Nephron progenitor cell (in vitro differentiated cells): ENCODE results near the gene GDA.

ENCODE experiments used
- DNase-seq: peaks from one replicate; pipeline ENCODE4 v3.0.0; 2021
- H3K27ac Mint-ChIP-seq: 2 replicates; pipeline ENCODE4 v1.8.0; 2021; ENCODE audit warnings: mild to moderate bottlenecking, moderate library complexity, mixed read lengths
- H3K27me3 Mint-ChIP-seq: 2 replicates; pipeline ENCODE4 v1.8.0; 2021; ENCODE audit warnings: mild to moderate bottlenecking, low read depth, mixed read lengths; ENCODE audit not compliant: poor library complexity
- H3K36me3 Mint-ChIP-seq: 2 replicates; pipeline ENCODE4 v1.8.0; 2021; ENCODE audit warnings: low read depth, mixed read lengths
- H3K4me1 Mint-ChIP-seq: 2 replicates; pipeline ENCODE4 v1.8.0; 2021; ENCODE audit warnings: mixed read lengths
- H3K4me3 Mint-ChIP-seq: 2 replicates; pipeline ENCODE4 v1.8.0; 2021; ENCODE audit warnings: mild to moderate bottlenecking, moderate library complexity, mixed read lengths
- H3K9me3 Mint-ChIP-seq: 2 replicates; pipeline ENCODE4 v1.8.0; 2021; ENCODE audit warnings: mild to moderate bottlenecking, moderate library complexity, mixed read lengths
- TF ChIP-seq, protein P1 (sequence below): fragments of 200-600 bp; sonication (generic); IDR thresholded peaks from 2 replicates; pipeline ENCODE4 v1.5.0; 2021; ENCODE audit warnings: antibody characterized with exemption

GDA gene

DNA sequence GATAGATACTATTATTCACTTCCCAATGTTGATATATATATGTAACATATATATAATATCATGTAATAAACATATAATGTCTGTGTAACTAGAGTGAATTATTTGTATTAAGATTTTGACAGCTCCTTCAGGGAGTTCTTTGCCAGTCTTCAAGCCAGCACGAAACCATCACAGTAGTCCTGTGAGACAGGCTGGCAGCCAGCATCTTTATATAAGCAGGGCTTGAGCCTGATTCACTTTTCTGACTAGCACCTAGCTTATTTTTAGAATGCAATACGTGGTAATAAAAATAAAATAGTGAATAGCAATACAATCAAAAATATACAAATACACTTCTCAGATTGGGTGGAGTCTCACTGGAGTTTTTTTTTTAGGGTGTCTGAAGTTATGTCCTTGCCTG, 20.7 kb upstream of the GDA start:
- TF ChIP-seq, protein P1, sequence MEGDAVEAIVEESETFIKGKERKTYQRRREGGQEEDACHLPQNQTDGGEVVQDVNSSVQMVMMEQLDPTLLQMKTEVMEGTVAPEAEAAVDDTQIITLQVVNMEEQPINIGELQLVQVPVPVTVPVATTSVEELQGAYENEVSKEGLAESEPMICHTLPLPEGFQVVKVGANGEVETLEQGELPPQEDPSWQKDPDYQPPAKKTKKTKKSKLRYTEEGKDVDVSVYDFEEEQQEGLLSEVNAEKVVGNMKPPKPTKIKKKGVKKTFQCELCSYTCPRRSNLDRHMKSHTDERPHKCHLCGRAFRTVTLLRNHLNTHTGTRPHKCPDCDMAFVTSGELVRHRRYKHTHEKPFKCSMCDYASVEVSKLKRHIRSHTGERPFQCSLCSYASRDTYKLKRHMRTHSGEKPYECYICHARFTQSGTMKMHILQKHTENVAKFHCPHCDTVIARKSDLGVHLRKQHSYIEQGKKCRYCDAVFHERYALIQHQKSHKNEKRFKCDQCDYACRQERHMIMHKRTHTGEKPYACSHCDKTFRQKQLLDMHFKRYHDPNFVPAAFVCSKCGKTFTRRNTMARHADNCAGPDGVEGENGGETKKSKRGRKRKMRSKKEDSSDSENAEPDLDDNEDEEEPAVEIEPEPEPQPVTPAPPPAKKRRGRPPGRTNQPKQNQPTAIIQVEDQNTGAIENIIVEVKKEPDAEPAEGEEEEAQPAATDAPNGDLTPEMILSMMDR: no peak
- Mint-ChIP-seq H3K4me1 (no peaks in the 10 kb centered on the region), H3K9me3 (no peaks in the 10 kb centered on the region), H3K36me3 (no peaks in the 10 kb centered on the region), H3K27me3 (no peaks in the 10 kb centered on the region), H3K27ac (no peak overlapping the region), H3K4me3 (no peak overlapping the region)
- DNase-seq: no peak

DNA sequence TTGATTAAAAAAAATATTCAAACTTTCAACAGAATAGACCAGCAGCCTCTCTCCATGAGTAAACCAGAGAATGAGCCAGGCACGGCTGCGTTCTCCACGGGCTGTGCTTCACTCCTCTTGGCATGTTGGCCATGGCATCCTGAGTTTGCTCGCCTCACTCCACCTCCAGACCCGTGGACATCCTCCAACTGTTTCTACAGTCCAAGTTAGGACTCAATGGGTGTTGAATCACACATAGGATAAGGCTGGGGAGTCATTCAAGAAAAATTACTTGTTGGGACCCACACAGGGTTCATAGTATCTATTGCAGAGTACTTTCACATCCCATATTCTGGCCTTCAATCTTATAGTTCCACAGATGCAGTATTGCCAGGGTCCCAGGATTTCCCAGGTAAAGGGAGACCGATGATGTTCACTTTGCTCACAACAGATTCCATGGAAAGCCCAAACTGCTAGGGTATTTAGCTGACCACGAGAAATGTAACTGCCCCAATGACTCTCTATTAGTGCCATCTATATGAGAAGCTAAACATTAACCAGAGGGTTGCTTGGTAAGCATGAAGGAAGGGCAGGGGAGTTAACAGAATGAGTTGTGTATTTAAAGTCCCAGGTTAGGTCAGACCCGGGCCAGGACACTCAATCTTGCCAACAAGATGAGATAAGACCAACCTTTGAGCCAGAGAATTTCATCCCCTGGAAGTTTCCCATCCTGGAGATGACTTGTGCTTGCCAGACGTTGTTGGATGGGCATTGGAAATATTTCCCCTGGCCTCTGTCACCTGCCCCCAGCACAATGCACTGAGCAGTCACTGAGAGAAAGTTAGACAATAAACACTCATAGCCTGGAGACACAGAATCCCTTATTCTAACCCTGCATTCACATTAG, 19.7 kb upstream of the GDA start:
- no peak overlapping the region for H3K27ac Mint-ChIP-seq
- TF ChIP-seq, protein P1: no peak
- H3K9me3 Mint-ChIP-seq: no peaks in the 10 kb centered on the region
- no peaks in the 10 kb centered on the region for H3K4me1 Mint-ChIP-seq
- H3K27me3 Mint-ChIP-seq: no peaks in the 10 kb centered on the region
- DNase-seq: no peak
- no peak overlapping the region for H3K4me3 Mint-ChIP-seq
- no peaks in the 10 kb centered on the region for H3K36me3 Mint-ChIP-seq

DNA sequence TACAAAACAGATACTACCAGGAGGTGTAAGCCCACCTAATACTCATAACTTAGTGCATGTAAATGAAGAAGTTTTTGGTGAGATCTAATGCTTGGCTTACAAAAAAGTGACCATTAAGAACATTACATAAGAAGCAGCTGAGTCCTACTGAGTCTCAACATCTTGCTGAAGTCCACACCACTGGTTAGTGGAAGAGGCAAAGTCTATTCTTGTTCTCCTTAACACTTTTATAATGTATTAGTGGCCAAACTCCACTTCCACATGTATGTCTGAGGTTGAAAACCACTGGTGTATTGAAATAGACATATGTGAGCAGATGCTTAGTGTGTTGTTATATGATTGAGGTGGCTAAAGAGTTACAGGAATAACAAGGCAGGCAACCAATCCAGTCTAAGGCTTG, 18.9 kb upstream of the GDA start:
- Mint-ChIP-seq H3K4me1 (no peaks in the 10 kb centered on the region), H3K9me3 (no peaks in the 10 kb centered on the region), H3K4me3 (no peak overlapping the region), H3K27ac (no peak overlapping the region), H3K27me3 (no peaks in the 10 kb centered on the region), H3K36me3 (no peaks in the 10 kb centered on the region)
- DNase-seq: no peak
- TF ChIP-seq, protein P1: no peak

DNA sequence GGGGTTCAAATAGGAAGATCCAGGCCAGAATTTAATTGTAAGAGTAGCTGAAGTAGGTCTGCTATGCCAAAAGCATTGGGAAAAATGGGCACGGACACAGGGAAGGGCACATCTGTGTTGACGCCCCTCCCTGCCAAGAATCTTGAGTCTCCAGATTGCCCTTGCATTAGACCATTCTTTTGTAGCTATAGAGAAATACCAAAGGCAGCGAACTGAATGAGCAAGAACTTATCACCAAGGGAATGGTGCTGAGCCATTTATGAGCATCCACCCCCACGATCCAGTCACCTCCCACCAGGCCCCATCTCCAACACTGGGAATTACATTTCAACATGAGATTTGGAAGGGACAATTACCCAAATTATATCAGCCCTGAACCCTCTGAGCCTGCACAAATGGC, 18.0 kb upstream of the GDA start:
- H3K9me3 Mint-ChIP-seq: no peaks in the 10 kb centered on the region
- H3K27me3 Mint-ChIP-seq: no peaks in the 10 kb centered on the region
- TF ChIP-seq, protein P1: no peak
- no peak for DNase-seq
- H3K36me3 Mint-ChIP-seq: no peaks in the 10 kb centered on the region
- H3K4me3 Mint-ChIP-seq: no peak overlapping the region
- H3K4me1 Mint-ChIP-seq: no peaks in the 10 kb centered on the region
- H3K27ac Mint-ChIP-seq: peak overlapping the region; percentile 1

DNA sequence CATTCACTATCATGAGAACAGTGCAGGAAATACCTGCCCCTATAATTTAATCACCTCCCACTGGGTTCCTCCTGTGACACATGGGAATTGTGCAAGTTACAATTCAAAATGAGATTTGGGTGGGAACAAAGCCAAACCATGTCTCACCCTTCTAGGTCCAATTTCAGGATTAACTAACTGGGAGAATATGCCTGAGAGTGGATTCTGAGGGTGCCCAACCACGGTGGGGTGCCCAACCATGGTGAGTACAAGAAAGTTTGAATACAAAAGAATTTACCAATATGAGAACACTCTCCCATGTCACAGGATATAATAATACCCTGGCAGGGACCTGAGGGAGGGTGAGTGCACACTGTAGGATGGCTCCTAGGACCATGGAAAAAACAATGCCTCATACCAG, 17.2 kb upstream of the GDA start:
- H3K27ac Mint-ChIP-seq: no peak overlapping the region
- H3K9me3 Mint-ChIP-seq: no peaks in the 10 kb centered on the region
- no peaks in the 10 kb centered on the region for H3K36me3 Mint-ChIP-seq
- H3K27me3 Mint-ChIP-seq: no peaks in the 10 kb centered on the region
- no peak overlapping the region for H3K4me3 Mint-ChIP-seq
- DNase-seq: no peak
- H3K4me1 Mint-ChIP-seq: no peaks in the 10 kb centered on the region
- TF ChIP-seq, protein P1: no peak
